H9 (cell line): ENCODE results near the gene SSTR3. TPM values are rescaled to one million over a fixed set of nuclear protein-coding genes. Genes with fewer than 3 reads are reported as not detected.

Experiments used
- DNase-seq: peaks from one replicate; pipeline ENCODE4 v3.0.0-alpha.2; 2017
- H2AFZ ChIP-seq: one replicate; pipeline ENCODE4 v1.6.1; 2013; ENCODE audit warnings: mild to moderate bottlenecking, low read length, control low read depth, moderate library complexity
- H2AK5ac ChIP-seq: 2 replicates; pipeline ENCODE4 v1.6.1; 2013; ENCODE audit warnings: low read length, control low read depth, mixed read lengths; ENCODE audit not compliant: insufficient read length
- H2BK120ac ChIP-seq: one replicate; pipeline ENCODE4 v1.6.1; 2013; ENCODE audit warnings: low read depth, mild to moderate bottlenecking, low read length, control low read depth, inconsistent platforms; ENCODE audit not compliant: poor library complexity, severe bottlenecking
- H2BK12ac ChIP-seq: 2 replicates; pipeline ENCODE4 v1.6.1; 2013; ENCODE audit warnings: low read length, control low read depth, mixed read lengths, low read depth; ENCODE audit not compliant: insufficient read length
- H2BK15ac ChIP-seq: 2 replicates; pipeline ENCODE4 v1.6.1; 2013; ENCODE audit warnings: low read depth, low read length, control low read depth
- H2BK20ac ChIP-seq: one replicate; pipeline ENCODE4 v1.6.1; 2013; ENCODE audit warnings: low read depth, mild to moderate bottlenecking, low read length, control low read depth, inconsistent platforms; ENCODE audit not compliant: poor library complexity, severe bottlenecking
- H2BK5ac ChIP-seq: 2 replicates; pipeline ENCODE4 v1.6.1; 2013; ENCODE audit warnings: low read length, control low read depth, mixed read lengths; ENCODE audit not compliant: insufficient read length
- H3K14ac ChIP-seq: 2 replicates; pipeline ENCODE4 v1.6.1; 2013; ENCODE audit warnings: low read length, control low read depth; ENCODE audit not compliant: insufficient read depth
- H3K18ac ChIP-seq: 2 replicates; pipeline ENCODE4 v1.6.1; 2013; ENCODE audit warnings: low read depth, mild to moderate bottlenecking, mixed read lengths, low read length, control low read depth; ENCODE audit not compliant: insufficient read length
- H3K23ac ChIP-seq: 2 replicates; pipeline ENCODE4 v1.6.1; 2013; ENCODE audit warnings: low read length, control low read depth, mixed read lengths, low read depth; ENCODE audit not compliant: insufficient read length
- H3K23me2 ChIP-seq: 2 replicates; pipeline ENCODE4 v1.6.1; 2013; ENCODE audit warnings: low read depth, mild to moderate bottlenecking, mixed read lengths, low read length, control low read depth; ENCODE audit not compliant: insufficient read length, poor library complexity, severe bottlenecking
- H3K27ac ChIP-seq: 2 replicates; pipeline ENCODE4 v1.5.1; 2013; ENCODE audit warnings: low read length, control low read depth, mixed read lengths, low read depth; ENCODE audit not compliant: insufficient read length
- H3K27me3 ChIP-seq: 2 replicates; pipeline ENCODE4 v1.6.1; 2013; ENCODE audit warnings: low read length, control low read depth, inconsistent platforms; ENCODE audit not compliant: insufficient read depth
- H3K4ac ChIP-seq: 2 replicates; pipeline ENCODE4 v1.6.1; 2013; ENCODE audit warnings: low read depth, mild to moderate bottlenecking, control low read depth, inconsistent platforms, low read length, moderate library complexity
- H3K4me1 ChIP-seq: 2 replicates; pipeline ENCODE4 v1.6.1; 2013; ENCODE audit warnings: low read length, control low read depth, inconsistent platforms; ENCODE audit not compliant: insufficient read depth
- H3K4me2 ChIP-seq: 2 replicates; pipeline ENCODE4 v1.6.1; 2013; ENCODE audit warnings: low read length, control low read depth, mixed read lengths; ENCODE audit not compliant: insufficient read length, insufficient read depth
- H3K56ac ChIP-seq: 2 replicates; pipeline ENCODE4 v1.6.1; 2013; ENCODE audit warnings: low read depth, mild to moderate bottlenecking, mixed read lengths, low read length, control low read depth; ENCODE audit not compliant: insufficient read length
- H3K79me1 ChIP-seq: 2 replicates; pipeline ENCODE4 v1.6.1; 2013; ENCODE audit warnings: low read depth, mild to moderate bottlenecking, moderate library complexity, low read length, control low read depth, inconsistent platforms; ENCODE audit not compliant: insufficient read depth, poor library complexity, severe bottlenecking
- H3K79me2 ChIP-seq: 2 replicates; pipeline ENCODE4 v1.6.1; 2013; ENCODE audit warnings: low read length, control low read depth, inconsistent platforms; ENCODE audit not compliant: insufficient read depth
- H3K9ac ChIP-seq: 2 replicates; pipeline ENCODE4 v1.6.1; 2013; ENCODE audit warnings: low read length, control low read depth, mixed read lengths; ENCODE audit not compliant: insufficient read length; ENCODE audit errors: extremely low read depth
- H3K9me3 ChIP-seq: one replicate; pipeline ENCODE4 v1.6.1; 2013; ENCODE audit warnings: low read depth, low read length, inconsistent platforms; ENCODE audit not compliant: control insufficient read depth
- H3T11ph ChIP-seq: one replicate; pipeline ENCODE4 v1.6.1; 2013; ENCODE audit warnings: mild to moderate bottlenecking, low read length, control low read depth, inconsistent platforms
- H4K20me1 ChIP-seq: one replicate; pipeline ENCODE4 v1.6.1; 2013; ENCODE audit not compliant: control insufficient read depth, insufficient read length, insufficient read depth
- H4K5ac ChIP-seq: 2 replicates; pipeline ENCODE4 v1.6.1; 2013; ENCODE audit warnings: low read depth, mild to moderate bottlenecking, mixed read lengths, low read length, control low read depth; ENCODE audit not compliant: insufficient read length
- H4K8ac ChIP-seq: replicated peaks from 2 replicates; pipeline ENCODE4 v1.6.1; 2013; ENCODE audit warnings: low read length, control low read depth, mixed read lengths, low read depth; ENCODE audit not compliant: insufficient read length
- H4K91ac ChIP-seq: 2 replicates; pipeline ENCODE4 v1.6.1; 2013; ENCODE audit warnings: low read depth, mild to moderate bottlenecking, moderate library complexity, mixed read lengths, low read length, control low read depth; ENCODE audit not compliant: insufficient read length
- H3K27ac Mint-ChIP-seq, 3 experiments: 2 replicates in 2 of 3; 3 replicates in 1 of 3; pipeline ENCODE4 v1.8.0; 2020 to 2021; ENCODE audit warnings: mixed read lengths in 3 of 3, mild to moderate bottlenecking in 1 of 3, moderate library complexity in 1 of 3
- H3K27me3 Mint-ChIP-seq: 2 replicates; pipeline ENCODE4 v1.8.0; 2021; ENCODE audit warnings: low read depth, mild to moderate bottlenecking, moderate library complexity, mixed read lengths
- H3K36me3 Mint-ChIP-seq, 3 experiments: 2 replicates in 2 of 3; 3 replicates in 1 of 3; pipeline ENCODE4 v1.8.0; 2020 to 2021; ENCODE audit warnings: low read depth in 3 of 3, mixed read lengths in 3 of 3; ENCODE audit not compliant: insufficient read depth in 1 of 3
- H3K4me1 Mint-ChIP-seq, 2 experiments: 2 replicates each; pipeline ENCODE4 v1.8.0; 2020; ENCODE audit warnings: mixed read lengths in 2 of 2
- H3K4me3 Mint-ChIP-seq, 2 experiments: 2 replicates in 1 of 2; 3 replicates in 1 of 2; pipeline ENCODE4 v1.8.0; 2020 to 2021; ENCODE audit warnings: mild to moderate bottlenecking in 2 of 2, mixed read lengths in 2 of 2, moderate library complexity in 1 of 2
- H3K9me3 Mint-ChIP-seq, 2 experiments: 2 replicates in 1 of 2; 3 replicates in 1 of 2; pipeline ENCODE4 v1.8.0; 2020; ENCODE audit warnings: mild to moderate bottlenecking in 2 of 2, mixed read lengths in 2 of 2, moderate library complexity in 1 of 2
- whole genome bisulfite sequencing: extraction: QIAGEN DNeasy Blood & Tissue Kit; methylation state at CpG from one replicate; pipeline ENCODE4 v1.1.7; 2013; ENCODE audit warnings: missing lambda C conversion rate, low lambda C conversion rate, mixed read lengths; ENCODE audit not compliant: insufficient read length; ENCODE audit errors: extremely low coverage; 5-methylcytosine and 5-hydroxymethylcytosine counted together
- total RNA-seq: library from RNA; stranded (reverse); gene quantifications from 2 replicates; pipeline ENCODE4 v1.2.1, GENCODE V29; 2021
- TF ChIP-seq, protein P1 (sequence below): fragments of 200-600 bp; sonication (generic); conservative IDR thresholded peaks from 3 replicates; pipeline ENCODE4 v1.8.0; 2021; ENCODE audit warnings: antibody characterized with exemption, mild to moderate bottlenecking

Gene SSTR3
- total RNA-seq, 1 experiment from 2014 or later, result 0.68 TPM

GRCh38 chr22:37177755-37178154 is 34.5 kb downstream of the SSTR3 start:
- Mint-ChIP-seq H3K9me3 (no peaks in the 10 kb centered on the region; a peak in 1 of 5 replicates), H3K4me1 (peaks cover 26 to 46% of the 10 kb centered on the region in 2 experiments), H3K4me3 (no peak overlapping the region), H3K36me3 (no peaks in the 10 kb centered on the region; a peak in 1 of 7 replicates), H3K27ac (no peak overlapping the region; a peak in 1 of 7 replicates), H3K27me3 (peaks cover 38% of the 10 kb centered on the region)
- Histone ChIP-seq H3K23ac (no peak overlapping the region), H4K5ac (no peak overlapping the region), H3K79me1 (no peaks in the 10 kb centered on the region), H2BK15ac (no peak overlapping the region), H2AFZ (no peak overlapping the region), H3K14ac (no peak overlapping the region), H3K4ac (no peak overlapping the region), H3K4me2 (no peak overlapping the region), H2BK5ac (no peak overlapping the region), H3K23me2 (no peaks in the 10 kb centered on the region), H3K56ac (no peak overlapping the region), H3K4me1 (no peaks in the 10 kb centered on the region), H2BK120ac (no peak overlapping the region), H3K9ac (no peak overlapping the region), H2BK12ac (no peak overlapping the region), H3T11ph (no peak overlapping the region), H2BK20ac (no peak overlapping the region), H4K91ac (no peak overlapping the region), H4K8ac (no peak overlapping the region), H3K9me3 (no peaks in the 10 kb centered on the region), H2AK5ac (no peak overlapping the region), H3K18ac (no peak overlapping the region), H3K27ac (no peak overlapping the region), H3K27me3 (no peaks in the 10 kb centered on the region), H3K79me2 (no peaks in the 10 kb centered on the region), H4K20me1 (no peaks in the 10 kb centered on the region)
- TF ChIP-seq, protein P1, sequence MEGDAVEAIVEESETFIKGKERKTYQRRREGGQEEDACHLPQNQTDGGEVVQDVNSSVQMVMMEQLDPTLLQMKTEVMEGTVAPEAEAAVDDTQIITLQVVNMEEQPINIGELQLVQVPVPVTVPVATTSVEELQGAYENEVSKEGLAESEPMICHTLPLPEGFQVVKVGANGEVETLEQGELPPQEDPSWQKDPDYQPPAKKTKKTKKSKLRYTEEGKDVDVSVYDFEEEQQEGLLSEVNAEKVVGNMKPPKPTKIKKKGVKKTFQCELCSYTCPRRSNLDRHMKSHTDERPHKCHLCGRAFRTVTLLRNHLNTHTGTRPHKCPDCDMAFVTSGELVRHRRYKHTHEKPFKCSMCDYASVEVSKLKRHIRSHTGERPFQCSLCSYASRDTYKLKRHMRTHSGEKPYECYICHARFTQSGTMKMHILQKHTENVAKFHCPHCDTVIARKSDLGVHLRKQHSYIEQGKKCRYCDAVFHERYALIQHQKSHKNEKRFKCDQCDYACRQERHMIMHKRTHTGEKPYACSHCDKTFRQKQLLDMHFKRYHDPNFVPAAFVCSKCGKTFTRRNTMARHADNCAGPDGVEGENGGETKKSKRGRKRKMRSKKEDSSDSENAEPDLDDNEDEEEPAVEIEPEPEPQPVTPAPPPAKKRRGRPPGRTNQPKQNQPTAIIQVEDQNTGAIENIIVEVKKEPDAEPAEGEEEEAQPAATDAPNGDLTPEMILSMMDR, result no peak
- DNase-seq, result no peak
- WGBS, result no CpG with 5 or more reads among the region's 3 CpGs
